RPMI7951 (cell line): ENCODE data around the gene WDR59. TPM values are rescaled to one million over a fixed set of nuclear protein-coding genes. Genes with fewer than 3 reads are reported as not detected.
"Not testable (repeated sequence)": the region's sequence is repeated elsewhere in the genome, so short reads cannot be mapped to it uniquely, and the experiment has no call there.

Experiments
- DNase-seq: peaks from one replicate; pipeline ENCODE4 v3.0.0-alpha.2; 2012; ENCODE audit warnings: low read depth
- total RNA-seq: library from RNA; depleted of rRNA; stranded (reverse); fragments of >200 nt; shearing (Covaris generic); gene quantifications from 2 replicates; pipeline ENCODE4 v1.2.3, GENCODE V29; 2014; rRNA removed

WDR59 gene, protein sequence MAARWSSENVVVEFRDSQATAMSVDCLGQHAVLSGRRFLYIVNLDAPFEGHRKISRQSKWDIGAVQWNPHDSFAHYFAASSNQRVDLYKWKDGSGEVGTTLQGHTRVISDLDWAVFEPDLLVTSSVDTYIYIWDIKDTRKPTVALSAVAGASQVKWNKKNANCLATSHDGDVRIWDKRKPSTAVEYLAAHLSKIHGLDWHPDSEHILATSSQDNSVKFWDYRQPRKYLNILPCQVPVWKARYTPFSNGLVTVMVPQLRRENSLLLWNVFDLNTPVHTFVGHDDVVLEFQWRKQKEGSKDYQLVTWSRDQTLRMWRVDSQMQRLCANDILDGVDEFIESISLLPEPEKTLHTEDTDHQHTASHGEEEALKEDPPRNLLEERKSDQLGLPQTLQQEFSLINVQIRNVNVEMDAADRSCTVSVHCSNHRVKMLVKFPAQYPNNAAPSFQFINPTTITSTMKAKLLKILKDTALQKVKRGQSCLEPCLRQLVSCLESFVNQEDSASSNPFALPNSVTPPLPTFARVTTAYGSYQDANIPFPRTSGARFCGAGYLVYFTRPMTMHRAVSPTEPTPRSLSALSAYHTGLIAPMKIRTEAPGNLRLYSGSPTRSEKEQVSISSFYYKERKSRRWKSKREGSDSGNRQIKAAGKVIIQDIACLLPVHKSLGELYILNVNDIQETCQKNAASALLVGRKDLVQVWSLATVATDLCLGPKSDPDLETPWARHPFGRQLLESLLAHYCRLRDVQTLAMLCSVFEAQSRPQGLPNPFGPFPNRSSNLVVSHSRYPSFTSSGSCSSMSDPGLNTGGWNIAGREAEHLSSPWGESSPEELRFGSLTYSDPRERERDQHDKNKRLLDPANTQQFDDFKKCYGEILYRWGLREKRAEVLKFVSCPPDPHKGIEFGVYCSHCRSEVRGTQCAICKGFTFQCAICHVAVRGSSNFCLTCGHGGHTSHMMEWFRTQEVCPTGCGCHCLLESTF
- total RNA-seq: 8.5 and 10.1 TPM in 2 replicates

DNA sequence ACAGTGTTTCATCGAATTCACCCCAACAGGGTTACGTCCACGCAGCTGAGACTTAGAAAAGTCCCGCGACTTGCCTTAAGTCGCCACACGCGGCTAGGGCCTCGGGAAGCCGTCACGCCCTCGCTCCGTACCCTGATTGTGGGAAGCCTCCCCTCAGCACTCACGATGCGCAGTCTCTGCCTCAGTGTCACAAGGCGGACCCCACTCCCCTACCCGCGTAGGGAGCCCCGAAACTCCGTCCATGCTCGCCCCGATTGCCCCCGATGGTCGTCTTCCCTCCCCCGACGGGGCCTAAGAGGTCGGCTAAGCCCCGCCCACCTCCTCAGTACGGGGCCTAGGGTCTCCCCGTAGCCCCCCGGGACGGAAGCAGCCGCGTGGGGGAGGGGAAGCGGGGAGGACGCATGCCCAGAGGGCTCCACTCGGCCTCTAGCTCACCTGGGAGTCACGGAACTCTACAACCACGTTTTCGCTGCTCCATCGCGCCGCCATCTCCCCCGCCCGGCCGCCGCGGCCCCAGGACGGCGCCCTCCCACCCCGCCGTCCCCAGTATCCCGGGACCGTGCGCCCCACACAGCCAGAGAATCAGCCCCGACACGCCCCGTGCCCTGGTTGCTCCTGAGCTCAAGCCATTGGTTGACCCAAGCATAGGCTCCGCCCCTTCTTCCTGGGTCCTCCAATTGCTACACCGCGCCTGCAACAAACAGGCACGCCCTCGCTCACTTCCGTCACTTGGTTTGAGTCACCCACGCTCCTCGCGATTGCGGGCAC is at the start of gene WDR59:
Gene WDR59, minus strand, starts transcription at position 595 of the 768 bp plus-strand sequence. Its CDS starts 106 bp downstream, at position 489.
- peak; percentile 99 for DNase-seq

DNA sequence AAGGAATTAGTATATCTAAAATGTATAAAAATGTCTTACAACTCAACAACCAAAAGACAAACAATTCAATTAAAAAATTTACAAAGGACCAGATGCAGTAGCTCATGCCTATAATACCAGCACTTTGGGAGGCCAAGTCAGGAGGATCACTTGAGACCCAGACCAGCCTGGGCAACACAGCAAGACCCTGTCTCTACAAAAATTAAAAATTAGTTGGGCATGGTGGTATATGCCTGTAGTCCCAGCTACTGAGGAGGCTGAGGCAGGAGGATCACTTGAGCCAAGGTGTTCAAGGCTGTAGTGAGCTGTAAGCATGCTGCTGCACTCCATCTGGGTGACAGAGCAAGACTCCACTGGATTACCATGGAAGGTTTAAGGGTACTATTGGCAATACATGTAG is 47.7 kb upstream of the WDR59 start:
- DNase-seq: no peak

DNA sequence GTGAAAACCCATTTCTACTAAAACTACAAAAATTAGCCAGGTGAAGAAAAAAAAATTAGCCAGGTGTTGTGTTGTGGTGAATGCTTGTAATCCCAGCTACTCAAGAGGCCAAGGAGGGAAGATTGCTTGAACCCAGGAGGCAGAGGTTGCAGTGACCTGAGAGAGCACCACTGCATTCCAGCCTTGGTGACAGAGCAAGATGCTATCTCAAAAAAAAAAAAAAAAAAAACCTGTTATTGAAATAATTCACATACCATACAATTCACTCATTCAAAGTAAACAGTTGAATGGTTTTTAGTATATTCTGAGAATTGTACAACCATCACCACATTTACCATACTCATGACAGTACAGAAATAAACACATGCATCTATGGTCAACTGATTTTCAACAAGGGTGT is 44.9 kb upstream of the WDR59 start:
- peak; percentile 26 for DNase-seq

DNA sequence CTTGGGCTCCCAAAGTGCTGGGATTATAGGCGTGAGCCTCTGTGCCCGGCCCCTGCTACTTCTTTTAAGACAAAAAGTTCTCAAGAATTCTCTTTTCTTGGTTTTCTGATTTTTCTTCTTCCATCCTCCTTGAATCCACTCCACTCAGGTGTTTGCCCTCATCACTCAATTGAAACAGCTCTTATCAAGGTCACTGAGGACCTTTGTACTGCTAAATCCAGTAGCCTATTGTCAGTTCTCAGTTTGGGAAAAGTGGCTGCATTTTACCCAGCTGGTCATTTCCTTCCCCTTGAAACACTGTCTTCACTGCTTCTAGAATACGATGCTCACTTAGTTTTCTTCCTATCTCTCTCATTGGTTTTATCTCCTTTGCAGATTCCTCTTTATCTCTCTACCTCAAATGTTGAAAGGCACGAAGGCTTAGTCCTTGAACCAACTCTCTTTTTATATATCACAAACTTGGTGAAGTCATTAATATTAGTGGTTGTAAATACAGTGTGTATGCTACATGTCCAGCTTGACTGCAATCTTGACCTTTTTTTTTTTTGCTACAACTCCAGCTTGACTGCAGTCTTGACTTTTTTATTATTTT is 43.7 kb upstream of the WDR59 start:
- no peak for DNase-seq

DNA sequence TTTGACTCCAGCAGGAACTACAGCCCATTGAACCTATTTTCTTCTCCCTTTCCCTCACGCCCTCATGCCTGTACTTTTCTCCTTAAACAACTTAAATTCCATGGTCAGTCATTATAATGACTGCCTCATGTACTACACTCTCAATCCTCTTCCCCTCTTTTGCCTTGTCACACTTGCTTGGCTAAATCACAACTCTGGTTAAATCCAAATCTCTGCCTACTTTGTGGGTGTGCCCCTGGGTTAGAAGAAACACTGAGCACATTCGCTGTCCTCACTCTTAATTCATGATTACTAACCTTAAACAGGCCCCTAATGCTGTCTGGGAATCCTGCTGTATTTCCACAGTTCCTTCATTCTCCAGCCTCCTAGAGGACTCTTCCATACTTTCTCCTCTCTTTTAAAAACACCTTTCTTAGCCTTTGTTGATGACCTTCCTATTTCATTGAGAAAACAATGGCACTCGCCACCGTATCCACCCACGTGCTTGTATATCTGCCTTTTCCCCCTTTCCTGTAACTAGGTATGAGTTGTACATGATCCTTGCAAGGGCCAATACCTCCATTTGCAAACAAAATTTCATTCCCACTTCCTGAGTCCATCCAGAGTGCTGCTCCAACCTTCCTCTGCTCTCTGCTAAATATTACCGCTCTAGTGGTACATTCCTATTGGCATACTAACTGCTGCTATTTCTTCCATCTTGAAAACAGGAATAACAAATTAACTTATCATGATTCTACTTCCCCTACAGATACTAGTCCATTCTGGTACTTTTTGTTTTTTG is 42.8 kb upstream of the WDR59 start:
- DNase-seq: no peak

DNA sequence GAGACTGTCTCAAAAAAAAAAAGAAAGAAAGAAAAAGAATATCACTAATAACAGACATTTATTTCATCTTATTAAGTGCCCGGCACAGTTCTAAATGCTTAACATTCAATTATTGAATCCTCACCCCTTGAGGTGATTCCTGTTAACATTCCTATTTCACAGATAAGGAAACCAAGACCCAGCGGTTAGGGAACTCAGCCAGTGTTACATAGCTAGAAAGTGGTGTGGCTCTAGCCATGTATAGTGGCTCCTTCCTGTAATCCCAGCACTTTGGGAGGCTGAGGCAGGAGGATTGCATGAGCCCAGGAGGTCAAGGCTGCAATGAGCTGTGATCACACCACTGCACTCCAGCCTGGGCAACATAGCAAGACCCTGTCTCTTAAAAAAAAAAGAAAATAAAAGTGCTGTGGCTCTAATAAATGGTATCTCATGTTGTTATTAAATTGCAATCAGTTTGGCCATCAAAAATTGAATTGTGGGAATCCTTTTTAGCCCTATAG is 42.0 kb upstream of the WDR59 start:
- no peak for DNase-seq

DNA sequence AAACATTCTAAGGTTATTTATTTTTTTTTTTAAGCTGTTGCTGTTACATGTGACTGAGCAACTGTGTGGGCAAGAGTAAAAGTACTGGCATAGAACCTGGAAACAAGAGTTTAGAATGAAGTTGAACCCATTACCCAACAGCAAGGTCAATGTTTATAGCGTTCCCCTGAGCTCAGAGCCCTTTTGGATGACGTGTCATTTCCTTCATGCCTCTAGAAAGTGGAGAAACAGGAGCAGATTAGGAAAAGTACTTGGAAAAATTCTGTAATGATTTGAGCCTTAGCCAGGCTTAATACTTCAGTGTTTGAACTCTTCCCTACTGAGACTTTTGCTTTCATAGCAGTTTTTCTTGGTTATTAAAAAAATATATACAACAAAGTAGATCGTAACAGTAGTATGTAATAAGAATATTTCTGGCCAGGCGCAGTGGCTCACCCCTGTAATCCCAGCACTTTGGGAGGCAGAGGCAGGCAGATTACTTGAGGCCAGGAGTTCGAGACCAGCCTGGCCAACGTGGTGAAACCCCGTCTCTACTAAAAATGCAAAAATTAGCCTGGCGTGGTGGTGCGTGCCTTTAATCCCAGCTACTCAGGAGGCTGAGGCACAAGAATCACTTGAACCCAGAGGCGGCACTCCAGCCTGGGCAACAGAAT is 41.4 kb upstream of the WDR59 start:
- peak; percentile 41 for DNase-seq

DNA sequence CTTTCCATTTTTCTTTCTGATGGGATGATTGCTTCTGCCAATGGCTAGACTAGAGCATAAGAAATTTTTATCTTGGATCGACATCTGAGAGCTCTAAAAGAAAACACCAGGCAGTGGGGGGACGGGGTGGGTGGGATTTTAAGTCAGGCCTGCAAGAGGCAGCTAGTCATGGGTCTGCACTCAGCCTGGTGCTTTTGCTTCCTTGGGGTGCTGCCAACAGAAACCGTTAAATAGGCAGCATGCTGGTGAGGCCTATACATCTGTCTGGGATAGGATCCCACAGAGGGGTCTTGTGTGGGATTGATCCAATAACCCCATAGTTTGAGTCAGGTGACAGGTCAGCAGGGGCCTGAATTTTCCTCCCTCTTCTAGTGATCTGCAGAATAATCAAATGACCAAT is 40.8 kb upstream of the WDR59 start:
- peak; percentile 22 for DNase-seq

DNA sequence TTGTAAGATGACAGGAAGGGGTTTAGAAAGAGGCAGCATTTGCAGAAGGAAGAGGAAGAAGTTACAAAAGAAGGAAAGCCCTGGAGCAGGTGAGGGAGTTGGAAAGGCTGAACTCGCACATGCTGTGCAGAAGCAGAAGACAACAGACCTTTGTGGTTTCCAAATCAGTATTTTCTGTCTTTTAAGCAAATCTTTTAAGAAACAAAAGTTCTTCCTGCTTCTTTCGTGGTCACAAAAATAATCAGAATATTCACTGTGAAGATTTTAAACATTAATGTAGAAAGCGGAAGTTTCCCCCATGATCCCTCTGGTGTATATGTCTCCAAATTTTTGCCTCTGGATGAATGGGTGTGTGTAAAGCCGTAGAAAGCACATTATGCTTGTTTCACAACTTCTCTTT is 39.7 kb upstream of the WDR59 start:
- DNase-seq: no peak

DNA sequence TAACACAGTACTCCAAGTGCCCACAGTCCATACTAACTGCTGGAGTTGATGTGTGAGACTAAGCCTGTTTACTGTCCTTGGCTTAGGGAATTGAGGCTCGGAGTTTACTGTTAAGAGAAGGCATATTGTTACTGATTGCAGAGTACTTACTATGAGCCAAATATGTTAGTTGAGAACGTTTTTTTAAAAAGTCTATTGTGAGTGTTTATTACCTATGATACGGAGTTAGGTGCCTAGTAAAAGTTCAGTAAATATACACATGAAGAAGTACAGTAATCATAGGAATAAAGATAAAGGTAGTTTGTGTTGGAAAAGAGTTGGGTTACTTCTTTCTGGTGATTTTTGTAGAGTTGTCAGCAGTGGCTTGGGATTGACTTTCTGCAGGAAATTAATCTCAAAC is 39.3 kb upstream of the WDR59 start:
- DNase-seq: no peak

DNA sequence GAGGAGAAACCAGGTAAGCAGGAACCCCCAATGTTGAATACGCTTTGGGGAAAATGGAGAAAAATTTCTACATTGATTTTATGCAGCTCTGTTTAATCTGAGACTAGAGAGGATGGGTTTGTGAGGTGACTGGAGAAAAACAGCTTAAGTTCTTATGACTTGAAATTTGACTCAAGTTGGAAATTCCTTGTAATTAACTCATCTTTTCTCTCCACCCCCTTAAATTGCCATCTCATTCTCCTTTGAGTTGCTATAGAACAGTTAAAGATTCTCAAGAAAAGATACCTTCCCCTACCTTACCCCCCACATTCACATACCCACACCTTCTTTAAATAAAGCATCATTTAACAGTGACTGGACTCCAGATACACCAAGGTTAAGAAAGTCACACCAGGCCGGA is 38.1 kb upstream of the WDR59 start:
- DNase-seq: no peak

DNA sequence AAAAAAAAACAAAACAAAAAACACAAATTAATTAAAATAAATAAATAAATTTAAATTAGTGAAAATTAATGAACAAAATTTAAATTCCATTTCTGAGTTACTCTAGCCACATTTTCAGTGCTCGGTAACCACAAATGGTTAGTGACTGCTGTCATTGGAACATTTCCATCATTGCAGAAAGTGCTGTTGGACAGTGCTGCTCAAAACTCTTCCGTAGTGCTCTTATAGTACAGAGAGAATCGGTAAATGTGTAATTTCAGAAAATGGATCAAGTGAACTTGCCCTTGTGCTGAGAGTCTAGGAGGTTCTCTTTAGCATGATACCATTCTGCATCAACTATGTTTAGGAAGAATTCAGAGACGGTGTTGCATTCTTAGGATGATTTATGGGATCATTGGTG is 37.6 kb upstream of the WDR59 start:
- no peak for DNase-seq

DNA sequence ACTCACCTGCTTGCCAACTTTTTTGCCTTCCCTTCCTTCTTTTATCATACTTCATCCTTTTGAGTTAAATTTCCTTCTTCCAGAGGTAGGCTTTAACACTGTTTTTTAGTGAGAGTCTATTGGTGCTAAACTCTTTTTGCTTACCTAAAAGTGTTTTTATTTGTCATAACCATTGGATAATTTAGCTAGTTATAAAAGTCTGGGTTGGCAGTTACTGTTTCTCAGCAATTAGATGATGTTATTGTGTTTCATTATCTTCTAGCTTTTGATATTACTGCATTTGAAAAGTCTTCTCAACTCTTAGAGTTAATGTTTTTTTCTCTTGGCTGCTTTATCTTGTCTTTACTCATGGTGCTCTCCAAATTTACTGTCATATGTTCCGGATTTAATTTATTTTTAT is 36.5 kb upstream of the WDR59 start:
- DNase-seq: no peak

DNA sequence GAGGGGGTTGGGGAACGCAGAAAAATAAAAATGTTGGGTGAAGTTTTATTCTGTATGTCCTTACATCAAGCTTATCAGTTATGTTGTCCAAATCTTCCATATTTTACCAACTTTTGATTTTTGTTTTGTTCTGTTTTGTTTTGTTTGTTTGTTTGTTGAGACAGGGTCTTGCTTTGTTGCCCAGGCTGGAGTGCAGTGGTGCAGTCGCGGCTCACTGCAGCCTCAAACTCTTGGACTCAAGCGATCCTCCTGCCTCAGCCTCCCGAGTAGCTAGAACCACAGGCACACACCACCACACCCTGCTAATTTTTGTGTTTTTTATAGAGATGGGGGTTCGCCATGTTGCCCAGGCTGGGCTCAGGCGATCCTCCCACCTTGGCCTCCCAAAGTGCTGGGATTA is 34.7 kb upstream of the WDR59 start:
- no peak for DNase-seq

DNA sequence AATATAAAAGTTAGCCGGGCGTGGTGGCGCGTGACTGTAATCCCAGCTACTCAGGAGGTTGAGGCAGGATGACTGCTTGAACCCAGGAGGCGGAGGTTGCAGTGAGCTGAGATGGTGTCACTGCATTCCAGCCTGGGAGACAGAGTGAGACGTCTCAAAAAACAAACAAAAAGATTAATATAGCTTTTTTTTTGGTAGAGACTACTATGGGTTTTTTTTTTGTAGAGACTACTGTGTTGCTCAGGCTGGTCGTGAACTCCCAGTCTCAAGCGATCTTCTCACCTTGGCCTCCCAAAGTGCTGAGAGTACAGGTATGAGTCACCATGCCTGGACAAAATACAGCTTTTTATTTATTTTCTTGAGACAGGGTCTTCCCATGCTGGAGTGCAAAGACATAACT is 34.1 kb upstream of the WDR59 start:
- no peak for DNase-seq

DNA sequence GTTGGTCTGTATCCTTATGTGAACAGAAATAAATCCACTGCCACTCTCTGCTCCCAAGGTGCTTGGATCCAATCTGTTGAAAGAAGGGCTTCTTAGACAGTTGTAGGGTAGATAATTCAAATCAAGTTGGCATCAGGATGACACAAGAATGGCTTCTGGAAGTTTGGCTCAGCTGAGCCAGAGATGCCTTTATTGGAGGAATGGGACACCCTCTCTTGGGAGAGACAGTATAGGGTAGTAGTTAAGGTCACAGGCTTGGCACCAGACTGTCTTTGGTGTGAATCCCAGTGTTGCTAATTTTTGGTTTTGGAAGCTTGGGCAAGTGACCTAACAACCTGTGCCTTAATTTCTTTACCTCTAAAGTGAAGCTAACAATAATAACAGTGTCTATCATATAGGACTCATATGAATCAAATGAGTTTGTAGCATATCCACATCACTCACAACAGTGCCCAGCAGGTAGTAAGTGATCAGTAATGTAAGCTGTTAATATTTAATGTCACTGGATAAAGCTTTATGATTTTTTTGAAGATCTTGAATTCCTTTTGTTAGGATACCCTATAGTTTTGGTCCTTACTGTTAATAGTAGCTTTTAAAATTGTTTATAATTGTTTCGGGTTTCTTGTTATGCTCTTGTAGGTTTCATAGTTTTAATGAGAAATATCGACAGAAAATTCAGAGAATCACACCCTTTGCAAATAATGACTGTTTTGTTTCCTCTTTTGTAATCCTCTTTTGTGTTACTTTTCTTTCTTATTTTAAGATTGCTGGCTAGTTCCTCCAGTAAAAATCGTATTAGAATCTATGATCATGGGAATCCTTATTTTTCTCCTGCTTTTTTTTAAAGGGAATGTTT is 33.0 kb upstream of the WDR59 start:
- no peak for DNase-seq

DNA sequence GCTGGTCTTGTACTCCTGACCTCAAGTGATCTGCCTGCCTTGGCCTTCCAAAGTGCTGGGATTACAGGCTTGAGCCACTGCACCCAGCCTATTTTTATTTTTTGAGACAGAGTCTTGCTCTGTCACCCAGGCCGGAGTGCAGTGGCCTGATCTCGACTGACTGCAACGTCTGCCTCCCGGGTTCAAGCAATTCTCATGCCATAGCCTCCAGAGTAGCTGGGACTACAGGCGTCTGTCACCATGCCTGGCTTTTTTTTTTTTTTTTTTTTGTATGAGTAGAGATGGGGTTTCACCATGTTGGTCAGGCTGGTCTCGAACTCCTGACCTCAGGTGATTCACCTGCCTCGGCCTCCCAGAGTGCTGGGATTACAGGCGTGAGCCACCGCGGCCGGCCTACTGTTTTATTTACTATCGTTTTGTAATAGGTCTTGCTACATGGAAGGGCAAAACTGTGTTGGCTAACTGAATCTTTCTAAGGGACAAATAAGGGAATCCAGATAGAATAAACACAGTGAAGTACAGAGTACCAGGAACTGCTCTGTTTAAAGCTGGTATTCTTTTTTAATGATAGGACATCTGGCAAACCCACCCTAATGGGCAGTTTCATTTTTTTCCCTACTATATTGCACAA is 31.6 kb upstream of the WDR59 start:
- DNase-seq: not testable (repeated sequence)

DNA sequence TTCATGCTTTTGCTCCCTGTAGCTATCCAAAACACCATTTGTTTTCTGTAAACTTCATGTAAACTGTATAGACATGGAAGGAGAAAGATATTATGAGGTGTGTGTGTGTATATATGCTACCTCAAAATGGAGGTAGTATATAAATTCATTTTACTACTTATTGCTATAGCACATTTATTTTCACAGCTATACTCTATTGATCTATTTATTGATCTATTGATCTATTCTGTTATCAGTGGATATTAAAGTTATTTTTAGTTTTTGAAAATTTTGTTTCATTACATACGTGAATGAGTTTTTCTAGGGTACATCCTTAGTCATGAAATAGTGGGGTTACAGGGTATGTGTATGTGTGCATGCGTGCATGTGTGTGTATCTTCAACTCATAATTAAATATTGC is 29.4 kb upstream of the WDR59 start:
- DNase-seq: no peak

DNA sequence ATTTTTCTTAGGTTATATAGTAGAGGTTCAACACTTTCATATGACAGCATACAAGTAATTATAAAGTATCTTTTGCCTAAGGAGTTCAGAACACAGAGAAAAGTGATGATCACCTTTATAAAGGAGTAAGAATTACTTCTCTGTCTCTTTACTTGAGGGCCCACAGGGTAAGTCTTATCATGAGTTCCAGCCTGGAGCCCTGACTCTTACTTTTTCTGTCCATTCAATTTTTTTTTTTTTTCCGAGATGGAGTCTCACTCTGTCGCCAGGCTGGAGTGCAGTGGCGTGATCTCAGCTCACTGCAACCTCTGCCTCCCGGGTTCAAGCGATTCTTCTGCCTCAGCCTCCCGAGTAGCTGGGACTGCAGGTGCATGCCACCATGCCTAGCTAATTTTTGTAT is 28.2 kb upstream of the WDR59 start:
- not testable (repeated sequence) for DNase-seq
